Cerebellar cortex (tissue), 1 donor: ENCODE data around the gene KRTAP5-5.
A peak's percentile ranks its signal among the peaks of the same experiment; 100 is the strongest.
"Not testable (repeated sequence)": the region's sequence is repeated elsewhere in the genome, so short reads cannot be mapped to it uniquely, and the experiment has no call there.

Experiments
- DNase-seq: peaks from one replicate; pipeline ENCODE4 v3.0.0-alpha.2; 2015; ENCODE audit warnings: low spot score

KRTAP5-5 gene

DNA sequence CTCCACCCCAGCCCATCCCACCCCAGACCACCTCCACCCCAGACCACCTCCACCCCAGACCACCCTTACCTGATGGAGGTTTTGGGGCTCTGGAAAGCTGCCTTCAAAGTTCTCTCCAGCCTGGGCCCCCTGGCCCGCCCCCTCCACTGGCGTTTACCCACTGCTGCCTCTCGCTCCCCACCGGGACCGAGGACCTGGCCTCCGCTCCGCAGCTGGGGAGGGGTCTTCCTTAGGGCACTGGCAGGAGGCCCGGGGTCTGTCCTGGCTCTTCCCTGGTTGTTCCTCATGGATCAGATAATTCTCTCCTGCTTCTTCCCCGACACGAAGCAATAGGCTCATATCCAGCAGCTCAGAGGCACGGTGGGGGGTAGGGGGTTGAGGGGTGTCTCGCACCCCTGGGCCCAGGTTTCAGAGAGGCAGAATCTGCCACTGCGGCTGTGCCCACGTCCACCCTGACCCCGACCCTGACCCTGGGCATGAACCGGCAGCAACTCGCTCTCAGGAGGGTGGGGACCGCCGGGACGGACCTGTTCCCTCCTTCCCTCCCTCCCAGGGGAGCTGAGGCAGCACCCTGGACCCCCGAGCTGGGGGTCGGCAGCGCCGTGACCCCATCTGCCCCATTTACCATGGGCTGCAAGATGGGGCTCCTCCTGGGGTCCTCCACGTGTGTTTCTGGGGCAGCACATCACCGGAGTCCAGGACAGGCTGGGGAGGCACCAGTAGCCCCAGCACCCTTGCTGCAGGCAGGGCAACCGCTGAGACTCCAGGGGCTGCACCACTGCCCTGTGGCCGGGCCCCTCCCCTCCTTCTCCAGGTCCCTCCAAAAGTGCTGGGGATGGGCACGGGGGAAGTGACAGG is 12.9 kb downstream of the KRTAP5-5 start:
- DNase-seq, result no peak

GRCh38 chr11:1643146-1643690 is 13.6 kb downstream of the KRTAP5-5 start:
- DNase-seq, result no peak

- DNase-seq, result no peak
These were observed 15.2 kb downstream of the KRTAP5-5 start for GRCh38 chr11:1644601-1645356.

GRCh38 chr11:1645357-1645821 is 15.8 kb downstream of the KRTAP5-5 start:
- no peak for DNase-seq

DNA sequence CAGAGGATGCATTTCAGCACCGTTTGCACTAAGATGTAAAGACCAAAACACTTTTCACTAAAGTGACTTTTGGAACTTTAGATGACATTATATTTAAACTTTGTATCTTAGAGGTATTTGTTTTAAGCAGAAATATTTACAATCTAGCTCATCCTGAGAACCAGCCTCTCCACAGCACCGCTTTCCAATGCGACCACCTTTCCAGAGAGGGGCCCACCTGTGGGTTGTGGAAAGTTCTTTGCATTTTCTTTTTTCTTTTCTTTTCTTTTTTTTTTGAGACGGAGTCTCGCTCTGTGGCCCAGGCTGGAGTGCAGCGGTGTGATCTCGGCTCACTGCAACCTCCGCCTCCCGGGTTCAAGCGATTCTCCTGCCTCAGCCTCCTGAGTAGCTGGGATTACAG is 17.0 kb downstream of the KRTAP5-5 start:
- DNase-seq, result not testable (repeated sequence)

DNA sequence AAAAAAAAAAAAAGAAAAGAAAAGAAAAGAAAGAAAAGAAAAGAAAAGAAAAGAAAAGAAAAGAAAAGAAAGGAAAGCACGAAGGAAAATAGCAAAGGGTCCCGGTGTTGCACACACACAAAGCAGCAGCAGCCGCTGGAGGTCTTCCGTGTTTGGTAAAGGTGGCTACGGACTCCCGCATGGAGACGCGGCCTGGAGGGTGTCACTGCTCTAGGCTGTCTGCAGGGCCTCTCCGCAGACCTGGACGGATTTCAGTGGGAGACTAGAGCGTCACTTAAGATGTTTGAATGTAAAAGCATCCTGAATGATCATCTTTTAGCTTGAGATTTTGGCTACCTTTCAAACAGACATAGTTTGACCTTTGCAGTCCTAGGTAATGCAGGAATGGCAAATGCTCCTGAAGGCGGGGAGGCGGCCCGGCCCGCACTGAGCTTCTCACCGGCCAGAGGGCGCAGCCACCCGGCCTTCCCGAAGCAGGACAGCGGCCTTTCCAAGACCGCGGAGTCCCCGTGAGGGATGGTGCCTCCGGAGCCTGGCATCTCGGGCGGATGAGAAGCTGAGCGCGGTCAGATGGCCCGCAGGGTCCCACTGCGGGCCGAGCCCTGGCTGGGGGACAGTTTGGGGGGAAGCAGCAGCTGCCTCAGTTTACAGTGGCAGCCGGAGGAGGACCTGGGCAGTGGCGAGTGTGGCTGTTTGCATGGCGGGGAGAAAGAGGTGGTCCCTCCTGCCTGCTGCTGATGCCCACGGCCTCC is 18.5 kb downstream of the KRTAP5-5 start:
- DNase-seq, result no peak

DNA sequence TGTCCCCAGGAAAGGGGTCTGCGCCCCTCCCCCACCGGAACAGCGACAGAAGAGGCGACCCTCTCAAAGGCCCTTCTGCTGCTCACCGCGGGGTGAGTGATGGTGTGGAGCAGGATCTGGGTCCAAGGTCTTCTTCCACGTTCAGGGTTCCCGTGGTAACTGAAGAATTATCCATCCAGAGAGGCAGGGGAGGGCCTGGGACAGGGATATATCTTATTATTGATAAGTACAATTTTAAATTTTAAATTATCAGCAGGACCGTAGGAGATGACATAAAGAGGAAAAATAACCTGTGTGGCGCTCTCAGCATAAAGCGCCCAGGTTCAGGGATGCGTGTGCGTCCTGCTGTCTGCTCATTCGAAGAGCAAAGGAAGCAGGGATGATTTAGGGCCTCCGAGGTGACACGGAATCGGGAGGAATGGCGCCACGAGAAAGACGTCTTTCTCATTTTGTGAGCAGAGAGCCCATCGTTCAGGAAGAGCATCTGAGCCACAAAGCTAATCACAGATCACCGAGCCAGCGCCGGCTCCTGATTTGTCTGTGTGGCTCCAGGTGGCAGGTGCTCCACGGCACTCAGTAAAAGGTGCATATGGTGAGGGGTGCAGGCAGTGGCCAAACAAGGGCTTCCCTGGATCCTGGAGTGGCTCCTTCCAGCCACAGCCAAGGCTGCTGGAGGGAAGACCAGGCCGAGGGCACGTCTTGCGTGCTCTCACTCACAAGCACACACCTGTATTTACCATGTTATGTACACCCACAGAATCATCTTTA is 19.3 kb downstream of the KRTAP5-5 start:
- no peak for DNase-seq

GRCh38 chr11:1650034-1650917 is 20.7 kb downstream of the KRTAP5-5 start:
- no peak for DNase-seq

- no peak for DNase-seq
These were observed 21.3 kb downstream of the KRTAP5-5 start for GRCh38 chr11:1650918-1651262.

DNA sequence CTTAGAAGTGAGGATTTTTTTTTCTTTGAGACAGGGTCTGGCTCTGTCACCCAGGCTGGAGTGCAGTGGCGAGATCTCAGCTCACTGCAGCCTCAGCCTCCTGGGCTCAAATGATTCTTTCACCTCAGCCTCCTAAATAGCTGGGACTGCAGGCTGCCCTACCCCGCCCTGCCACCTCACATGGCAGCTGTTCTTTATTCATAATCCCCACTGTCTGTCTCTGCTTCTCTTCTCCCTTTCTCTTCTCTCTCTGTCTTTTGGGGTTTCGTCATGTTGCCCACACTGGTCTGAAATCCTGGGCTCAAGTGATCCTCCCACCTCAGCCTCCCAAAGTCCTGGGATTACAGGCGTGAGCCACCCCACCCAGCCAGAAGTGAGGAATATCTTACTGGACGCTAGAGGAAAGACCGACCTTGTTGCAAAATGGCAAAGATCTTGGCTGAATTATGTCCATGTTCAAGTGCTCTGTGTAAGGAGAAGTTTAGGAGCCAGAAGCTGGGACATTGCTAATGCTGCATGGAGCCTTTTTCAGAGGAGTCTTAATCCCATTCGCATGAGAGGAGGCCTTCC is 21.9 kb downstream of the KRTAP5-5 start:
- no peak for DNase-seq

DNA sequence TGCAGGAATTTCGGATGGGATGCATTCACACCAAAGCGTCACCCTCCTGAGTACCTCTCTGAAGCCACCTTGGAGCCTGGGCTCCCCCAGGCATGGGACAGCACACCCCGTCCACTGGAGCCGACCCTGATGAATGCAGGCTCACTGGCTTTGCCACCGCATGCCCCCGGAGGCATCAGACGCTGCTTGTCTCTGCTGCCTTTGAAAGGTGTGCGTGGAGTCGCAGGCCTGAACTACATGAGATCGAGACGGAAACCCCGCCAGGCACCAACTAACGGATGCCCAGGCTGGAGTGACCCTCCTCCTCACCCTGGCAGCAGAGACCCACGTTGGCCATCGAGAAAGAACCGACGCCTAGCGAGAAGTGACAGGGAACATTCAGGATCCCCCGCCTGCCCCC is 22.5 kb downstream of the KRTAP5-5 start:
- DNase-seq, result no peak

DNA sequence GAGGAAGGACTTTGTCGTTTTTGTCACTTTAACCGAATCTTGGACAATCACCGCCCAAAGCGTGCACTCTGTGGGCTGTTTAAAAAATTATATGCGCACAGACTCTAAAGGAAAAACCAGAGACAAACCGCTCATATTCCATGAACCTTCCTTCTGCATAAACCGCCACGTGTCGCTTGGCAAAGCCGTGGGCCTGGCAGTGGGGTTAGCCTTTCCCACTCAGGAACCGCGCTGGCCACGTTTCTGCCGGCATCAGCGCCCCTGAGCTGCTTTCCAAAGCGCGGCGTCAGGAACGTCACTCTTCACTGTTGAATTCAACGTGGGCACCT is 22.8 kb downstream of the KRTAP5-5 start:
- DNase-seq, result no peak

- peak; percentile 68 for DNase-seq
These were observed 23.4 kb downstream of the KRTAP5-5 start for GRCh38 chr11:1652771-1653540.

GRCh38 chr11:1653541-1654387 is 24.2 kb downstream of the KRTAP5-5 start:
- no peak for DNase-seq

GRCh38 chr11:1654388-1655167 is 25.0 kb downstream of the KRTAP5-5 start:
- no peak for DNase-seq

DNA sequence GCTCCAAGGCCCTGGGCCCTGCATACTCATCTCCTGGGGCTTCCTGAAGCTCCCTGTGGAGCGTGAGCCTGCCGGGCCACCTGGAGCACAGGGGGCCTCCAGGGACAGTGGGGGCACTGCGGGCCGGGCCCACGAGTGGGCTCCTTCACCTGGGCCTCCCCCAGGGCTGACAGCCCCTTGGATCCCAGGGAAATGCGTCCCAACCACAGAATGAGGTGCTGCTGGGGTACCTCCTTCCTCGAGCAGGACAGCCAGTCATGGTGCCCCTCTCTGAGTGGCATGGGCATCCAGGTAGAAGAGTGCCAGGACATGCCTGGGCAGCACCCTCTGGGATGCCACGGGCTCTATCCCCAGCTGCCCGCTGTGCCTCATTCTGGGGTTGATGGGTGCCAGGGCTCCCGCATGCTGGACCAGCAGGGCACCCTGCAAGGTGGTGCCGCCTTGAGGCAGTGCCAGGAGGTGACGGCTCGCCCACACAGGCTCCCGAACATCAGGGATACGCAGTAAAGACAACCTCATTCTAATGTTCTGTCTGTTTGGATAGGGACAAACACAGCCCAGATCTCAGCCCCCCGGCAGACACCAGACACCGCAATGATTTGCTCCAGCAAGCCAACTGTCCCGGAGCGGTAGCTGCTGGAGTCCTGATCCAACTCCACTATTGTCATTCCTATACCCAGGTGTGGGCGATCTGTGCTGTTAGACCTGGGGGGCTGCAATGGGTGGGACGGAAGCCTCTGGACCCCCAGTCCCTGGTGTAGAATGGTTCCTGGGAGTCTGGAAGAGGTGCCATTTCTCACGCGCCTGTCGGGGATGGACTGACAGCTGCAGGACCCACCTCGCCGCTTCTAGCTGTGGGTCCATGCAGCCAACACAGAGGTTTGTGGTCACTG is 25.8 kb downstream of the KRTAP5-5 start:
- DNase-seq, result no peak

- no peak for DNase-seq
These were observed 26.5 kb downstream of the KRTAP5-5 start for GRCh38 chr11:1656061-1656441.
